ENCODE results near the gene SEMA3E. TPM values are rescaled to one million over a fixed set of nuclear protein-coding genes. Genes with fewer than 3 reads are reported as not detected.

Gene SEMA3E
- total RNA-seq, 4 donors from 2014 or later = 1.5 to 5.3 (median 3.5) TPM

GRCh38 chr7:83611776-83612175 is 37.2 kb downstream of the SEMA3E start:
- no peak for TF ChIP-seq CTCF (IDR thresholded peaks at IDR 0.05; ENCODE audit: low read depth)

DNA sequence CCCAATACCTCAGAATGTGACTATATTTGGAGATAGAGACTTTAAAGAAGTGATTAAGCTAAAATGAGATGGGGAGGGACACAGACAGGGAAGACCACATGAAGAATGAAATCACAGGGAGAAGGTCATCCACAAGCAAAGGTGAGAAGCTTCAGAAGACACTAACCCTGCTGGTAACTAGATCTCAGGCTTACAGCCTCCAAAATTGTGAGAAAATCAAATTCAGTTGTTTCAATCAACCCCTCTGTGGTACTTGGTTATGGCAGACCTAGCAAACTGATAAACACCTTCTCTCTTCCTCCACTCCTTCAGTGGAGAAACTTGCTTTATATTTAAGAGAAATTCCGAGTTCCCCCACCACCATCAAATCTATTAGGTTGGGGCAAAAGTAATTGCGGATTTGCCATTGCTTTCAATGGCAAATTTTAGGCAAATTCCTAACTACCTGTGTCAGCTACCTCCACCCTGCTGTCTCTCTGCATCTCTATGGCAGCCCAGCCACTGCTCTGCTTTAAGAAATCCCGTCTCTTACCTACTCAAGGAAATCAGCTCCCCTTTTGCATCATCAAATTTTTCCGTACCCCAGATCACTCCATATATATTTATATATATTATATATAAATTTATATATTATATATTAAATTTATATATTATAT is 38.2 kb downstream of the SEMA3E start:
- TF ChIP-seq CTCF (IDR thresholded peaks at IDR 0.05; ENCODE audit: low read depth) = no peak

DNA sequence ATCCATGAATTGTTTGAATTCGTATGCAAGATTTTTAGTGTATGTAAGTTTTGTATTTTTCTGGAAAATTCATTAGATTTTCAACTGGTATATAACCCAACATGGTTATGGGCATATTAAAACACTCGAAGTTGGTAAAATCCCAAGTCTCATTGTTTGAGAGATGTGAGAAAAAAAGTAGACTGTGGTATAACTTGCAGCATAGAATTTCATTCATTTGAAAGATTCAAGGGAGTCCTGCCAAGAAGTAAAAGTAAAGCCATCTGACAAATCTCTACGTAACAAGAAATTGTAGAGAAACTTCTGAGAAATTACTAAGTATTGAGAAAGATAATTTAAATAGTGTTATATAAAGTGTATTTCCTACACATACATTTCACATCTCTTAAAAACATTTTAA is 40.2 kb downstream of the SEMA3E start:
- TF ChIP-seq CTCF (IDR thresholded peaks at IDR 0.05; ENCODE audit: low read depth) = no peak

- TF ChIP-seq CTCF (IDR thresholded peaks at IDR 0.05; ENCODE audit: low read depth) = no peak
Measured at GRCh38 chr7:83603649-83604048, 45.3 kb downstream of the SEMA3E start.

DNA sequence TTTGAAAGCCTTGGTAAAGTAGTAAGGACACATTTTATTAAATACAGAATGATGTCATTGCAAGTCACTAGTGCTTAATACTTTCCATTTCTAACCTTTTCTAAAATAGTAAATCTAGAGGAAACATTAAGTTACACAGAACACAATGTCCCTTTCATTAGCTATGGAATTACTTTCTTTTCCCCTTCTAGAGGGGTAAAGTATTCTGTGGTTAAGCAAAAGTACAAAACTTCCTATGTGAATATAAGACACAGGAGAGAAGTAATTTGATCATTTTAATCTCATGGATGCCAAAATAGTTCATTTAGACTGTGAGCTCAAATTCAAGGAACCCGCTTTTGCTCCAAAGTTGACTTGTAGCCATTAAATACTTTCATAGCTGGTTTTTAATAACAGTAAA is 49.8 kb downstream of the SEMA3E start:
- no peak for TF ChIP-seq CTCF (IDR thresholded peaks at IDR 0.05; ENCODE audit: low read depth)

- no peak for TF ChIP-seq CTCF (IDR thresholded peaks at IDR 0.05; ENCODE audit: low read depth)
Measured at GRCh38 chr7:83593921-83594475, 54.9 kb downstream of the SEMA3E start.

DNA sequence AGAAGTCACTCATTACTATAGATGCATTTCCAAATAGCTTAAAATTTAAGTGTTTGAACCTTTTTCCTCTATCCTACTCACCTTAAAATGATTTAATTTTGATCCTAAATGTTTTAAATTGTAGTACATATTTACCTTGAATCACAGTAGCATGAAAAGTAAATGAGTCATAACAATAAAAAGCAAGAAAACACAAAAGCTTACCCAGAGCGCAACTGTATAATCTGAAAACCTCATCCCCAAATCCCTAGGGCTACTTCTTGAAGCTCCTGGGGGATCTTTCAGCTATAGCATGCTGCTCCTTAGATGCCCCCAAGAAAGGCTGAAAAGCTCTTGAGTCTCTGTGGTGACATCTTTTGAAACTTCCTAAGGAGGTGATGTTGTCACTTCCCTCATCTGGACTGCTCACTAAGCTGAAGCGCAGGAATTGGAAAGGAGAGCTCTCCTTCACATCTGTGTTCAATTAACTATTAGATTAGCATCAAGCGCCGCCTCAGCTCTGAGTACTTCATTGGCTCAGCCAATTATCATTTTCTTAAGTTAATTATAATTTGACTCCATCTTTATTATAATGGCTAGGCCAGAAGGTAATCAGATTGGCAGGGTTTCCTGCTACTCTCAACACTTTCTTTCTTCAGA is 60.2 kb downstream of the SEMA3E start:
- TF ChIP-seq CTCF (IDR thresholded peaks at IDR 0.05; ENCODE audit: low read depth) = no peak
